ENCODE measurements around the gene WNT8A.

Gene WNT8A

DNA sequence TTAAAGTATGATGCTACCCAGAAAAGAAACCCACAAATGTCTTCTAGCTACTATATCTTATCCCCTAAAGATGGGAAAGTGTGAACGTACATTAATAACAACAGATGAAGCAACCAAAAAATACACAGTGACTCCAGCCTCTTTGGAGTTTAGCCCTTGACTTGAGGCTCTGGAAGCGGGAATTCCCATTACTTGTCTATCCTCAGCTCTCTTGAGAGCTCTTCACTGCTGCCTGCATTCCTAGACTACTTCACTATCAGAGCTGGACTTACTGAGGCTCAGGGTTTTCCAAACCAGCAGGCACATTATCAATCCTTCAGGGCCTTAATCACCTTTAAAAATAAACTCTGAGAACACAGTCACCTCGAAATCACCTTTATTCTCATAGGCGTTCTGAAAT is 56.4 kb downstream of the WNT8A start:
- DNase-seq (ENCODE audit: low read depth): no peak
